ENCODE results near the gene GRIA4.
"Not testable (repeated sequence)": the region's sequence is repeated elsewhere in the genome, so short reads cannot be mapped to it uniquely, and the experiment has no call there.

Gene GRIA4

GRCh38 chr11:105723269-105723668, 113.4 kb downstream of the GRIA4 start:
- DNase-seq, result no peak

DNA sequence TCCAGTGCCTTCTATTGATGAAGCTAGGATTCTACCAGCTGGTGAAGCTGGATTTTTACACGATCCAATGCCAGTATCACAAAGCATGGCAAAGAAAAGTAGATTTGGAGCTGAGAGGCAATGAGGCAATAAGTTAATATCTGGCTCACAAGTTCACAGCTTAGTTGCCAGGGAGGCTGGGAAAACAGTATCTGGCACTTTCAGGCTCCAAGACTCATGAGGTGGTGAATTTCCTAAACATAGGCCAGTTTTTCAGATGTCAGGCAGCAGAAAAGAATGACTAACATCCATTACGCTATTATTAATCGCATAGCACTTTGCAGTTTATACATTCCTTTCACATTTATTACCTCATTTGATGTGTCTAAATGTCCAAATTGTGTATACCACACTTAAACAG, 122.7 kb downstream of the GRIA4 start:
- DNase-seq, result no peak

DNA sequence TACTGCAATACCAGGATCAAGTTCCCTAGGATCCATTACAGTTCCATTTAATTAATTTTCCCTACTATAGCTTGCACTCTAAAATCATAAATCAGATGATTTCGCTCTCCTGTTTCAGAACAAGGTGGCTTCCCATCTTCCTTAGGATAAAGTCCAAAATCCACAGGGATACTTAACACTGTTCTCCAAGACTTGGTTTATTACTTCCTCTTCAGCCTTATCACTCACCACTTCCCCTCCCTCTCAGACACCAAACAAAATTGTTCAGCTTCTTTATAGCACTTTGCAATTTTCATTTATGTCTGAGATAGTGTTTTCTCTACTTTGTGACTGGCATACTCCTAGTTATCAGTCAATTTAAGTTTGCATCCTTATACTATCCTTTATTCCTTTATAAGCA, 124.6 kb downstream of the GRIA4 start:
- no peak for DNase-seq

DNA sequence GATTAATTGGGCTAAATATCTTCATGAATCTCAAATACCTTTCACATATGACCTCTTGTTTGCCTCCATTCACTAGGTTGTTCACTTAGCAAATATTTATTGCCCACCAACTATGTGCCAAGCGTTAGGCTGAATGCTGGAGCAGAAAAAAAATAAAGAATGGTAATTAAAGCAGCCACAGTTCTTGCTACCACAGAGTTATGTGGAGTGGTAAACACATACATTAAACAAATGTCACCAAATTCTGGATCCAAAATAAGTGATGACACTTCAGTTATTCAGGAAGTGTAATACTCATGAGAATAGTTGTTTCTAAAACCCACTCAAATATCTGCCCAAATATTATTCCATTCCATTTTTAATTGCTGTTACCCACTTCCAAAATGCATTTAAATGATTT, 128.4 kb downstream of the GRIA4 start:
- DNase-seq, result no peak

GRCh38 chr11:105738986-105739795, 129.3 kb downstream of the GRIA4 start:
- no peak for DNase-seq

GRCh38 chr11:105740164-105740903, 130.5 kb downstream of the GRIA4 start:
- DNase-seq, result no peak

GRCh38 chr11:105741488-105742020, 131.7 kb downstream of the GRIA4 start:
- DNase-seq, result no peak

DNA sequence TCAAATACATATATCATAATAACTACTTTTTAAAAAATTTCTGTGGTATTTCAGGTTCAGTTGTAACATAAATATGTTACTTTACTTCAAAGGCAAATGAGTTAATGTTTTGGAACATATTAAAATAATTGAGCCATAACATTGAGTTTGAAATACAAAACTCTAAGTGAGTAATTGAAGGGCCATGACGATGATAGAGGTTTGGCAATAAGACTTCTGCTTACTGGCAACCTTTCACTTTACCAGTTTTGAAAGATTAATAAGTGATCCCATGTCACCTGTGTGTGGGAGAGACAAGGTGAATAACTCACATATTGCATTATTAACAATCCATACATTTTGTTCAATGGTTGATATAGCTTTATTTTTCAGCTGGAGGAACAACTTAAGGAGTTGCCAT, 144.4 kb downstream of the GRIA4 start:
- DNase-seq, result no peak

- DNase-seq, result no peak
Measured at GRCh38 chr11:105754716-105755115, 144.8 kb downstream of the GRIA4 start.

- DNase-seq, result no peak
Measured at GRCh38 chr11:105757107-105757506, 147.2 kb downstream of the GRIA4 start.

GRCh38 chr11:105763594-105763993, 153.7 kb downstream of the GRIA4 start:
- DNase-seq, result no peak

- no peak for DNase-seq
Measured at GRCh38 chr11:105767931-105768330, 158.1 kb downstream of the GRIA4 start.

DNA sequence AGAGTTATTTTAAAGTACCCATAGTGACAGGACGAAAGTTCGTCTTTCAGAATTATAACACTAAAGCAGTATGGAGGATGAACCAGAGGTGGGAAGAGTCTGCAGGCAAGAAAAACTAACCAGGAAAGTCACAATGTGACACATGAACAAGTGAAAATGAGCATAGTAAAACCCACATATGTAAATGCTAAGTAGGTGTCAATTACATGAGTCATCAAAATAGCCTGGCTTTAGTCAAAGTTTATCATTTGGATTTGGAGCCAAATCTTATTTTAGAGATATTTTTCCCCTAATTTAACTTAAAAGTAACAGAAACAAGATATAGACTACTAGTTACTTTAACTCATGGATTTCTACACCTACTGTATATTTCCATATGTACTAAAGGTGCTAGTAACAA, 159.8 kb downstream of the GRIA4 start:
- DNase-seq, result no peak

GRCh38 chr11:105773452-105773851, 163.6 kb downstream of the GRIA4 start:
- DNase-seq, result not testable (repeated sequence)

DNA sequence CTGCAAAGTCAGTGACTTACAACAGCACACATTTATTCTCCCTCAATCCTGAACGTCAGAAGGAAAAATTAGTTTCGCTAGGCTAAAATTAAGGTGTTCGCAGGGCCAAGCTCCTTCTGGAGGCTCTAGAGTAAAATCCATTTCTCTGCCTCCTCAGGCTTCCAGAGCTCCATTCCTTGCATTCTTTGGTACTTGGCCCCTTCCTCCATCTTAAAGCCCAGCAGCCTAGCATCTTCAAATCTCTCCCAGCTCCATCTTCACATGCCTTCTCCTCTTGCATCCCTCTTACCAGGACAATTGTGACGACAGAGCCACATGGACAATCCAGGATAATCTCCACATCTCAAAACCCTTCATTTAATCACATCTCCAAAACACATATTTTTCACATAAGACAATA, 165.0 kb downstream of the GRIA4 start:
- DNase-seq, result no peak

DNA sequence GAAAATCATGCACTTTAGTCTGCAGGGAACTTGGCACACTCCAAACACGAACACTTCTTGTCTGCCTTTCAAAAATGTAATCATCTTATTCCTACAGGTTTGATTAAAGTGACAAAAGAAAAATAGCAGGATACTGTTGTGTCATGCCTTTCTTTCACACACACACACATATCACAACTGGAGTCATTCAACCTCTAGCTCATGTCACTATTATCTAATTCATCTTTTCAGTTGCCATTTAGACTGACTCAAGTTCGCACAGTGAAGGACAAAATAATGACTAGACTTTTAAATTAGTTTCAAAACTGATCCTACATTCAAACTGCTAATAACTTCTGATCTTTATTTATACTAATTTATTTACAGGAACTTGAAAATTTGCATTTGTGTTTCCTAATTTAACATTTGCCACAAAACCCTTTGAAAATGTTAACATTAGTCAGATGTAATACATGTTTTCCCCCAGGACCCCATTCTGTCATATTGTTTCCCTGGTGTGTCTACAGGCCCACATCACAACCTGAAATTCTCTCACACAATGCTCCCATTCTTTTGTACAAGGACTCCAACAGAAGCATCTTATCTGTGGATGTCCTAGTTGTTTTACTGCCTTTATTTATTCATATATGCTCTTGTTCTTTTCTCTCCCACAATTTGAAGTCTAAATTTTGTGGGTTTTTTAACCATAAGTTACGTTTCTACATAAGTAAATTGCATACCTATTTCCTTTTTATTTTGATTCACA, 171.1 kb downstream of the GRIA4 start:
- no peak for DNase-seq

DNA sequence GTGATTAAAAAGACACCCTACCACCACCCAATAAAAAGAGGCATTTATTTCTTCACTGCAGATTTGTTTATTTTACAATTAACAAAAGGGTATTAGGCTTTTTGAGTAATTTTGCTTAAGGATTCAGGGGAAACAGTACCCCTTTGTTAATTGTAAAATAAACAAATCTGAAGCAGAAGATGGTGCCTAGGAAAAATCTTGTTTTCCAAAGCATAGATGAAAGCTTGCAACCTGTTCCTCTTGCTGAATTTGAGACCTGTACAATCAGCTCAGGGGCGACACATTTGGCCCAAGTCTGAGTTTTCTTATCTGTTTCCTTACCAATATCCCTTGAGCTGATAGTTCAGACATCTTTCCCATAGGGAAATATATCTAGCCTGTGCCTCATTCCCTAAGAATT, 171.9 kb downstream of the GRIA4 start:
- DNase-seq, result no peak

DNA sequence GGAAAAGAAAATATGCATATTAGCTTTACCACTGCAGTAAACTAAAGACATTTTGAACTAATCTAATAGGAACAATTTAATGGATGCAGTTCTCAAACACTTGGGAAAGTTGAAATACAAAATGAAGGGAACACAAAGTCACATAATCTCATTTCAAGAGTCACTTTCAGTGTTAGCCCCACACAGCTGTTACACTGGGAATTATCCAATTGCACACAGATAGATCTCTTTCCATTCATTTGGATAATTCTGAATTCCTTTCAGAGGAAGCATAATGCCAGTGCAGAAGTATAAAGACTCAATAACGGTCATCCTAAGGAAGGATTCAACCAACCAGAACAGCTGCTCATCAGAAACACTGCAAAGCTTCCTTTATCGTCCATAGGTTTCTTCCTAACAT, 173.3 kb downstream of the GRIA4 start:
- DNase-seq, result no peak

DNA sequence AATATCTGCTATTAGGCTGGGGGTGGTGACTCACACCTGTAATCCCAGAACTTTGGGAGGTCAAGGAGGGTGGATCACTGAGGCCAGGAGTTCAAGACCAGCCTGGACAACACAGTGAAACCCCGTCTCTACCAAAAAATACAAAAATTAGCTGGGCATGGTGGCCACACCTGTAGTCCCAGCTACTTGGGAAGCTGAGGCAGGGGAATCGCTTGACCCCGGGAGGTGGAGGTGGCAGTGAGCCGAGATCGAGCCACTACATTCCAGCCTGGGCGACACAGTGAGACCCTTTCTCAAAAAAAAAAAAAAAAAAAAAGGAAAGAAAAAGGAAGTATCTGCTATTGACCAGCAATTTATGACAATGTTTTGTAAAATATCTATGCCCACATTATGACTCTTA, 176.0 kb downstream of the GRIA4 start:
- DNase-seq, result not testable (repeated sequence)

GRCh38 chr11:105786741-105787140, 176.9 kb downstream of the GRIA4 start:
- no peak for DNase-seq

- DNase-seq, result no peak
Measured at GRCh38 chr11:105789579-105790420, 179.9 kb downstream of the GRIA4 start.

DNA sequence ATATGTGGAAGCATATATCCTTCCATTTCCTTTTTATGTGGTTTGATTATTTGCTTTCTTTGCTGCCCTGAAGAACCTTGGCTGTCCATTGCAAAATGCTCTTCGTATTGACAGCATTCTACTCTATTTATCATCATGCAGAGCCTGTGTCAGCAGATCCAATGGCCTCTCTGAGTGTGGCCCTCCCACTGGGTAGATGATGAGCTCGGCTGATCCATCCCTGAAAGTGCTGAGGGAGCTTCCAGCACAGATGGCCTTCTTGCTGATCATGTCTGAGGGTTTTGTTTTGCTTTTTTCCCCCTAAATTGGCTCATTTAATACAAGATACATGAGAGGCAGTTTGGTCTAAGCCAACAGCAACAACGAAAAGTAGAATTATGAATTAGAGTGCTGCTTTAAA, 181.0 kb downstream of the GRIA4 start:
- DNase-seq, result no peak
